Thyroid gland (tissue), 4 donors: ENCODE data around the gene FBXL7.

ENCODE experiments used
- POLR2A ChIP-seq, 2 donors: fragments of 450-650 bp; IDR thresholded peaks; one replicate each; pipeline ENCODE4 v1.6.1; 2017; ENCODE audit warnings: antibody characterized with exemption in 2 of 2, mild to moderate bottlenecking in 2 of 2, moderate library complexity in 1 of 2
- TF ChIP-seq, protein P1 (sequence below), 6 experiments: fragments of 200-600 bp in 3 of 6; fragments of 450-650 bp in 3 of 6; sonication (generic) in 3 of 6; IDR thresholded peaks; one replicate each; pipeline ENCODE4 v1.5.1; 2016 to 2019; ENCODE audit warnings: antibody characterized with exemption in 6 of 6, mild to moderate bottlenecking in 2 of 6, inconsistent platforms in 1 of 6, moderate library complexity in 1 of 6

DNA sequence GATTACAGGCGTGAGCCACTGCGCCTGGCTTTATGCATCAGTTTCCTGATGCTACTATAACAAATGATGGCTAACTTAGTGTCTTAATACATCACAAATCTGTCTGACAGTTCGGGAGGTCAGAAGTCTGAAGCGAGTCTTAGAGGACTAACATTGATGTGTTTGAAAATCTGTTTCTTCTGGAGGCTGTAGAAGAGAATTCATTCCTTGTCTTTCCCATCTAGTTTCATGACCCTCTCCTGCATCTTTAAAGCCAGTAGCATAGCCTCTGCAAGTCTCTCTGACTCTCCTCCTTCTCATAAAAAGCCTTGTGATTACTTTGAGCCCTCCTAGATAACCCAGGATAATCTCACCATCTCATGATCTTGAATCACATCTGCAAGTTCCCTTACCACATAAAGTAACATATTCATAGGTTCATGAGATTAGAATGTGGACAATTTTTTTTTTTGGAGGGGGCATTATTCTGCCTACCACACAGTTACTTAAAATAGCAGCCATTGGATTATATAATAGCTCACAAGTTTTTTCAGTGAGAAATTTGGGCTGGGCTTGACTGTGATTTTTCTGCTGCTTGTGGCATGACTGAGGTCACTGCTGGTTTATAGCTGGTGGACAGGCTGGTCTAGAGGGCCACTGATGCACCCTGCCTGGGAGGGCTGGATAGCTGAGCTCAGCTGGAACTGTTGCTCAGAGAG is 134.8 kb downstream of the FBXL7 start:
- TF ChIP-seq, protein P1, sequence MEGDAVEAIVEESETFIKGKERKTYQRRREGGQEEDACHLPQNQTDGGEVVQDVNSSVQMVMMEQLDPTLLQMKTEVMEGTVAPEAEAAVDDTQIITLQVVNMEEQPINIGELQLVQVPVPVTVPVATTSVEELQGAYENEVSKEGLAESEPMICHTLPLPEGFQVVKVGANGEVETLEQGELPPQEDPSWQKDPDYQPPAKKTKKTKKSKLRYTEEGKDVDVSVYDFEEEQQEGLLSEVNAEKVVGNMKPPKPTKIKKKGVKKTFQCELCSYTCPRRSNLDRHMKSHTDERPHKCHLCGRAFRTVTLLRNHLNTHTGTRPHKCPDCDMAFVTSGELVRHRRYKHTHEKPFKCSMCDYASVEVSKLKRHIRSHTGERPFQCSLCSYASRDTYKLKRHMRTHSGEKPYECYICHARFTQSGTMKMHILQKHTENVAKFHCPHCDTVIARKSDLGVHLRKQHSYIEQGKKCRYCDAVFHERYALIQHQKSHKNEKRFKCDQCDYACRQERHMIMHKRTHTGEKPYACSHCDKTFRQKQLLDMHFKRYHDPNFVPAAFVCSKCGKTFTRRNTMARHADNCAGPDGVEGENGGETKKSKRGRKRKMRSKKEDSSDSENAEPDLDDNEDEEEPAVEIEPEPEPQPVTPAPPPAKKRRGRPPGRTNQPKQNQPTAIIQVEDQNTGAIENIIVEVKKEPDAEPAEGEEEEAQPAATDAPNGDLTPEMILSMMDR (IDR thresholded peaks at IDR 0.05), result no peak
- TF ChIP-seq POLR2A (IDR thresholded peaks at IDR 0.05), result no peak
